Activated CD8-positive, alpha-beta memory T cell treated with anti-CD3 and anti-CD28 coated beads for 24 hours (primary cell): Measurements from ENCODE around the gene USP37.

Source experiments
- DNase-seq: peaks from one replicate; pipeline ENCODE4 v3.0.0-alpha.2; 2020

The USP37 gene

DNA sequence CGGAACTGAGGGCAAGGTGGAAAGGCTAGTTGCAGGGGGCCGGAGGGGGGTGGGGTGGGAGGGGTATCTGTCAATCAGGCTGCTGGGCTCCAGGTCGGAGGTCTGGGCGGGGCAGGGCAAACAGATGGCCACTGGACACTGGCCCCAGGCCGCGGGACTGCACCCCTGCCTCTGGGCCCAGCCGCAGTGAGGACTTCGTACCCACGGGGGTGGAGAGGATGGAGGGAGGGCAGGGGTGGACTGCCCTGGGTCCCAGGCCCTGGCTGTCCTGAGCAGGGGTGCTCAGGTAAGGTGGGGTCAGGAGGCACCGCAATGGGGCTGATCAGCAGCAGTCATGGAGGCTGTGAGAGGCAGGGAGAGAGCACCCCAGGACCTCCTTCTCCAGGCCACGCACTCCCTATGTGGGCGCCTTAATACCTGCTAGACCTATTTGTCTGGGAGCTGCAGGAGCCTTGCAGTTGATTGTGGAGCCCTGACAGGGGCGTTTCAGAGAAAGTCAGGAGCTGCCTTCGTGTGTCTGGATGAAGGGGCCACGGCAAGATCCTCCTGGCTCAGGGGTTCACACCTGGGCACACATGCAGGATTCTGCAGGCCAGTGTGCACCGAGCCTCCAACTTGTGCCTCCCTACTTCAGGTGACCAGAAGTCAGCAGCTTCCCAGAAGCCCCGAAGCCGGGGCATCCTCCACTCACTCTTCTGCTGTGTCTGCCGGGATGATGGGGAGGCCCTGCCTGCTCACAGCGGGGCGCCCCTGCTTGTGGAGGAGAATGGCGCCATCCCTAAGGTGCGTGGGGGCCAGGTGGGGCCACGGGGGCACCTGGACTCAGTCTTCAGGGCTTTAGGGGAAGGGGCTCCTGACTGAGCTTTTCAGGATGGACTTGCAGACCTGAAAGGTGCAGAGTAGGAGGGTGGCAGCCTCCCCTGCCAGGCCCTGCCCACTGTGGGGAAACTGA, 166.9 kb downstream of the USP37 start:
- DNase-seq = peak; percentile 65
